ENCODE data around the gene MAF. TPM values are rescaled to one million over a fixed set of nuclear protein-coding genes. Genes with fewer than 3 reads are reported as not detected.

MAF gene
- total RNA-seq: 11.7 and 39.0 TPM in 2 replicates

GRCh38 chr16:79600638-79601091 lies at the start of gene MAF:
Gene MAF, minus strand, starts transcription at chr16:79600737. Its CDS starts 835 bp downstream, at chr16:79599902.

Measured in tracheal epithelial cell (primary cell).